Measurements from ENCODE around the gene LCMT2.
"Not testable (repeated sequence)": the region's sequence is repeated elsewhere in the genome, so short reads cannot be mapped to it uniquely, and the experiment has no call there.

The LCMT2 gene

GRCh38 chr15:43316016-43316970, 14.1 kb downstream of the LCMT2 start:
- no peak for DNase-seq

DNA sequence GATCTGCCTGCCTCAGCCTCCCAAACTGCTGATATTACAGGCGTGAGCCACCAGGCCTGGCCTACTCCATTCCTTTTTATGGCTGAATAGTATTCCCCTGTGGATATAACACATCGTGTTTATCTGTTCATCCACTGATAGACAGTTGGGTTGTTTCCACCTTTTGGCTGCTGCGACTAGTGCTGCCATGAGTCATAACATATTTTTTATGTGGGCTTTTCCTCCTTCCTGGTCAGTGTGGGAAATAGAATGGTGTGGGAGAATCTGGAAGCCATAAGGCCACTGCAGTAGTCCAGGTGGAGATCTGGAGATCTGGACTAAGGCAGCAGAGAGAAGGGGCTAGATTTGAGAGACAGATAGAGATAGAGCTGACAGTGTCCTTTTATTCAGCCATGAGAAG, 16.2 kb downstream of the LCMT2 start:
- no peak for DNase-seq

DNA sequence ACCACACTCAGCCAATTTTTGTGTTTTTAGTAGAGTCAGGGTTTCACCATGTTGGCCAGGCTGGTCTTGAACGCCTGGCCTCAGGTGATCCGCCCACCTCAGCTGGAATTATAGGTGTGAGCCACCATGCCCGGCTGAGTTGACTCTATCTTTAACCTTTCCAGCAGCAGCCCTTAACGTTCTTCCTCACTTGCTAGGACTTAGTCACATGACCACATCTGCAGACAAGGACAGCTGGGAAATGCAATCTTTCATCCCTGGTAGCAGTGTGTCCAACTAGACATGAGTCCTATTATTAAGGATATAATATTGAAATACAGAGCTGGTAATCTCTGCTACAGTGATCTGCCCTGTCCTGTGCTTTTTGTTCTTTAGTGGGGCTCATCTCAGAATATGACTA, 18.0 kb downstream of the LCMT2 start:
- DNase-seq = no peak

- DNase-seq = no peak
These were observed 28.1 kb downstream of the LCMT2 start, which contains the start of gene TGM7 for GRCh38 chr15:43302205-43302817. TGM7 (minus strand) TSS chr15:43302255.

GRCh38 chr15:43299884-43300283, 30.5 kb downstream of the LCMT2 start:
- no peak for DNase-seq

GRCh38 chr15:43299411-43299810, 31.0 kb downstream of the LCMT2 start:
- DNase-seq = no peak

DNA sequence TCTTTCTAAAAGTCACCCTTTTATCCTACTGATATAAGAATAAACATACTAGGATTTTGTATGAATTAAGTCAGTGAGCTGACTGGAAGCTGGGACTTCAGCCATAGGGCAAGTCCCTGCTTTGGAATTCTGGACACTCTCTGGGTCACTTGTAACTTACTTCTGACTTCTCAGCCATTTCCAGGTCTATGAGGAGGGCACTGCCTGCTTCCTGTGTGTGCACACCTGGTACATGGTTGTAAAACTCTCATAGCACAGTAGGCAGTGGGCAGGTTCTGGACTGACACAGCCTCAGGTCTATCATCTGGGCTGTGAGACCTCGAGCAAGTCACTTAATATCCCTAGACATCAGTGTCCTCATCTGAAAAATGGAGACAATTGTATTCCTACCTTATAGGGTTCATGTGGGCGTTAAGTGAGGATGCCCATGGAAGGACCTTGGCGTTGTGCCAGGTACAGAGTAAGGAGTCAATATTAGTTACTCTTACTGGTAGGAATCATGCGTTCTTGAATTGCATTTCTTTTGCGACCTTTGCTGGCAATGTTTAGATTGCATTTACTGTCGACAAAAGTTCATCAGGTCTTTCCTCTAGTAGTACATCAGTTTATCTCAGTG, 36.2 kb downstream of the LCMT2 start:
- no peak for DNase-seq

DNA sequence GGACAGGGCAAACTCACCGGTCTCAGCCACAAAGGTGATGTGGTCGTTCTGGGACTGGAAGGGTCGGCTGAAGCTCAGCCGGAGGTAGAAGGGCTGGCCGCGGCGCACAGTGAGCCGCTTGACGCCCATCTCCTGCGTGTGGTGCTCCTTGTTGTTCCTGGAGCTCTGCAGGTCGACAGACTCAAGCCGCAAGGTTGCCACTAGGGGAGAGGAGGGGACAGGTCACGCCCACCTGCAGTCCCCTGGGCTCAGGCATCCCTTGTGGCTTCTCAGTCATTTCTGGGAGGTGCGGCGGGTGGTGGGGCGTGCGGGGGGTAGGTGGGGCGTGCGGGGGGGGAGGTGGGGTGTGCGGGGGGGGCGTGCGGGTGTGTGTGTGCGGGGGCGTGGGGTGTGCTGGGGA, 36.9 kb downstream of the LCMT2 start:
- DNase-seq = no peak

DNA sequence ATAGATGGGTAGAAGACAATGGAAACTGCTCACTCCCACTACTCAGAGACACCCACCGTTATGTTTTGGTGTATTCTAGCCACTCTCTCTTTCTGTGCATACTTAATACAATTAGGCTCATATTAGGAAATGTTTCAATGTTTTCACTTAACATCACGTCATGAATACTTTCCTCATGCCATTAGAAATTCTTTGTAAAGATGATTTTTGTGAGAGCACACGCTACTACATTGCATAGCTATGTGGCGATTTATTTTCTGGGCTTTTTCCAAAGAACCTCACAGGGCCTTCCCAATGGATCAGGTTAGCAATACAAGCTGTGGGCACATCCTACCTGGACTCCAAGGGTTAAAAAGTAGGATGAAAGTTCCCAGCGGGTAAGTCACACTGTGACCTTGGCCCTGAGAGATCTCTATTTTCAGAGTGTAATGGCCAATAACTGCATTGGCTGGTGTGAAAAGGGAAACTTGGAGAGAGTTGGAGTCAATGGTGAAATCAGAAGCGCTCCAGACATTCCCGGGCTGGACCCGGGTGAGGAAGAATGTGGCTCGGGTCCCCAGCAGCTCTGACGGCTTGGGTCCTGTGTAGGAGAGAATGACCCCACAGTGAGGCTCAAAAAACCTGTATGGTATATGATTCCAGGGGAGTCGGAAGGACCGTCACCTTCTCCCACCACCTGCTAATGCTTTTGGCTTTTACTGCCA, 37.8 kb downstream of the LCMT2 start:
- DNase-seq = no peak

GRCh38 chr15:43289656-43290055, 40.7 kb downstream of the LCMT2 start:
- not testable (repeated sequence) for DNase-seq

GRCh38 chr15:43287254-43287653, 43.1 kb downstream of the LCMT2 start:
- no peak for DNase-seq

GRCh38 chr15:43286074-43286473, 44.3 kb downstream of the LCMT2 start:
- DNase-seq = no peak

DNA sequence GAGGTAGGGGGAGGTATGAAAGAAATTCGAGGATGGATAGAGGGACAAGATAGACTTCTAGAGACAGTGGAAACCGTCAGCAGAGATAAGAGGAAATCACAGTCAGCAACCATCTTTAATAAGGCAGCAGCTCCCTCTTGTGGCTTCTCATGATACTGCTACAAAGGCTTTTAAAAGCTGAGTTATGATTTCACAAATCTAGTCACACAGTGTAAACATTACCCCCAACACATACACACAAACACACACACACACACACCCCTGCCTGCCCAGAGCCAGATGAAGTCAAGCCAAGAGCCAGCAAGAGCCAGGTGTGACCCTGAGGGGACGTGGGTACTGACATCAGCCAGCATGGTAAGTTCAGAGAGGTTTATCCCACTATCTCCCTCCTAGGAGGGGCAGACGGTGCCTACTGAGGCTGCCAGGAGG, 44.8 kb downstream of the LCMT2 start:
- DNase-seq = peak; percentile 53

DNA sequence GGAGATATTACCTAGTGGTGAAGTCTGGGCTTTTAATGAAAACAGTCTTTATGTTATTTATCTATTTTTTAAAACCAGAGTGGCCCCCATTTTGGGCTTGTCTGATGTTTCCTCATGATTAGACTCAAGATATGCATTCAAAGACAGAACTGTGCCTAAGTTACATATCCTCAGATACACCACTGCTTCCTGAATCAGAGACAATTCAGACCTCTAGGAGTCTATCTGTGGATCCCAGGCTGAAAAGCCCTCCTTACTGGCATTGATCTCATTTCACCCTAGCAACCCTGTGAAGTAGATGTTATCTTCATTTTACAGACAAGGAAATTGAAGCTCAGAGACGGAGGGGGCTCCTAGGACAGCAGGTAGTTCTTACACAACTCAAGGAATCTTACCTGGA, 46.8 kb downstream of the LCMT2 start:
- no peak for DNase-seq

GRCh38 chr15:43281926-43282602, 48.3 kb downstream of the LCMT2 start:
- DNase-seq = no peak

- DNase-seq = no peak
These were observed 49.4 kb downstream of the LCMT2 start for GRCh38 chr15:43280996-43281395.

DNA sequence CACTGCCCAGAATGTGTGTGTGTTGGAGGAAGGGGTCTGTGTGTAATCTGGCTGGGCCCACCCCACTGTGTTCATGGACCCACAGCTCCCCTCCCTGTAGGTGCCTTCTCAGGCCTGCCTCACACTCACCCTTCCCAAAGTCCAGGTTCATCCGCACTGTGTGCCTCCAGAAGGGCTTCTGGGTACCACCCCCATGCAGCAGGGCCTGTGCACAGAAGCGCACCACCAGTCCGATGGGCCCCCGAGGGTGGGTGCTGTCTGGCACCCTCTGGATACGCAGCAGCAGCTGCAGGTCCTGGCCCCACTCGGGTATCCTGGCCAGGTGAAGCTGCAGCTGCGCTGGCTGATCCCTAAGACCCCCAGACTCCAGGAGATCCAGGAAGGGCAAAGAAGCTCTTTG, 50.9 kb downstream of the LCMT2 start:
- no peak for DNase-seq

DNA sequence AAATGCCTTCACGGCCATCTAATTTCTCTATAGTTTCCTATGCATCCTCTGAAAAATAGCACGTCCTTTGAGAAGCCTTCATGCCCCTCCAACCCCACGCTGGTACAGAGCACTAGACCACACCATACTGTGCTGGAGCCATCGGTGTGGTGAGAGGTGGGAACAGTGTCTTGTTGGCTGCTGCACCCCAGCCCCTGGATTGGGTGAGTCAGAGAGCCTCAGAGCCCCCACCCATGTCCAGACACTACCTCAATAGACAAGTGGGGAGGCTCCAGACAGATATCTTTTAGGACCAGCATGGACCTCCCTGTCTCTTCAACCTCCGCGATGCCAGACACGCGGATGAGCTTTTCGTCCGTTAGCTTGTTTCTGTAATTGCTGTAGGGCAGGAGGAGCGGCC, 51.5 kb downstream of the LCMT2 start:
- DNase-seq = no peak

DNA sequence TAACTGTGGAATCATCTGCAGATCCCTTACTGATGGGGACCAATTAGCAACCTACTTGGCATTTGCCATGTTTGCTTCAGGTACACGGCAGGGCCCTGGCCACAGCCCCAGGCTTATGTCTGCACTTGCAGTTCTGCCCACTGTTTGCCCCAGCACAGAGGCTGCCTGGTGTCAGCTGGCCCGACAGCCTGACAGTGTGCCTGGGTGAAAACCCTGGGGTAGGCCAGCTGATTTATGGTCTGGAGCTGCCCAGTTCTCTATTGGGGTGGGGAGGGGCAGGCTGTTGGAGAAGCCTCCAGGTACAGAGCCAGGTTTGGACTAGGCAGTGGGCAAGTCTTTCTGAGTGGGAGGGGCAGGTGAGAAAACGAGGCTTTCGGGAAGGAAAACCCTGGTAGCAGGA, 52.5 kb downstream of the LCMT2 start:
- DNase-seq = no peak

GRCh38 chr15:43277231-43277823, 53.0 kb downstream of the LCMT2 start:
- no peak for DNase-seq

DNA sequence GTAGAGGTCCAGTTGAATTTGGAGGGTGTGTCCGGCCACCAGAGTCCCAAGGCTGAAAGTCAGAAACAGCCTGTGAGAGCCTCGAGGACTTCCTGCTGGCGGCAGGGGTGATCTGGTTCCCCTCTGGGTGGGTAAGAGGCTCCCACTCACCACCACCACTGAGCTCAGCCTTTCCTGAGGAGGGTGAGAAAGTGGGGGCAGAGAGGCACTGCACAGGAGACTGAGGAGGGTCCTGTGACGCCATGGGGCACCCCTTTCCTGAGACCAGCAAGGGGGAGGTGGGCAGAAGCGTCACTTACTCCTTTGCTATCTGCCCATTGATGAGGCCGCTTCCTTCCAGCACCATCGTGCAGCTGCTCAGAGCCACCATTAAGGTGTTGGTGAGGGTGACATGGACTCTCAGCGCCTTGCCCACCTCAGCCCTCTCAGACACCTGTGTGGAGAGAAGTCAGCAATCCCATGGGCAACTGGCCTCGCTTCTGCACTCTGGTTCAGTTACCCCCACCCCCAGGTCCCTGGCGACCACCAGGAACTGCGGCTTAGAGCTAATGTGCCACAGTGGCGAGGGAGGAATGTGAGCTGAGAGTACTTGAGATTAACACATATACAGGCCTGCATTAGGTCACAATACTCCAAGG, 53.7 kb downstream of the LCMT2 start:
- DNase-seq = no peak
